ENCODE measurements around the gene HIPK2.
A peak's percentile ranks its signal among the peaks of the same experiment; 100 is the strongest.

Gene HIPK2

DNA sequence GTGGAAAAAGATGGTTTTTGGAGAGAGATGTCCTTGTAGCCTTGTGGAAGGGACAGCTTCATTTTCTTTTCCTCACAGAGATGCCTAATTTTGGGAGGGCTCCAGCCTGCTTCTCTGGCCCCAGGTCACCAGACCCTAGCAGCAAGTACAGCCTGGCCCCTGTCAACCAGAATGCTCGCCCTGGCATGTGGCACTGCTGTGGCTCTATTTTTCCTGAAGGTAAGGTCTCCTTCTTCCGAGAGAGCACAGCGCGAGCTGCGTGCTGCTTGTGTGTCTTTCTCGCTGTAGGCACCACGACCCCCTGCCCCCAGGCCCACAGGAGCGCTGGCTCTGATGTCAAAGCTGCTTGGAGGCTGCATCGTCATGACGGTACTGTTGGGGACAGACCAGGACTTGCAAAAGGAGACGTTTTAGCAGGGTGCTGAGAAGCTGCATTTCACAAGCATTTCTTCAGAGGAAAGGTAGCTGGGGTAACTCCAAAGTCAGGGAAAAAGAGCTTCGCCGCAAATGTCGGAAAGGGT, 195.6 kb downstream of the HIPK2 start:
- DNase-seq: no peak

DNA sequence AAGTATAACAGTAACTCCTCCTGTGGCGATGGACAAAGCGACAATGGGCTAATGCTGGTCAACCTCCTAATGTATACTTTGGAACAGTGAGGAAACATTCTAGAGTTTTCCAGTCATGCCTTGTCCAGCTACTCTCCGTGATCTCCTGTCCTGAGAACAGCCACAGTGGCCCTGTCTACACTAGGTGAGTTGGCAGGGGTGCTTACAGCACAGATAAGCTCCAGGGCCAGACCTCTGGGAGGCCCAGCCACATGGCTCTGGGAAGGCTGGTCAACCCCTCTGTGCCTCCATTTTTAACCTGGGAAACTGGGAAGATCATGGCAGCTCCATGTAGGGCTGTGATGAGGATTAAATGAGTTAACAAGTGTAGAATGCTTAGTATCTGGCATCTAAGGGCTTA, 197.4 kb downstream of the HIPK2 start:
- no peak for DNase-seq

DNA sequence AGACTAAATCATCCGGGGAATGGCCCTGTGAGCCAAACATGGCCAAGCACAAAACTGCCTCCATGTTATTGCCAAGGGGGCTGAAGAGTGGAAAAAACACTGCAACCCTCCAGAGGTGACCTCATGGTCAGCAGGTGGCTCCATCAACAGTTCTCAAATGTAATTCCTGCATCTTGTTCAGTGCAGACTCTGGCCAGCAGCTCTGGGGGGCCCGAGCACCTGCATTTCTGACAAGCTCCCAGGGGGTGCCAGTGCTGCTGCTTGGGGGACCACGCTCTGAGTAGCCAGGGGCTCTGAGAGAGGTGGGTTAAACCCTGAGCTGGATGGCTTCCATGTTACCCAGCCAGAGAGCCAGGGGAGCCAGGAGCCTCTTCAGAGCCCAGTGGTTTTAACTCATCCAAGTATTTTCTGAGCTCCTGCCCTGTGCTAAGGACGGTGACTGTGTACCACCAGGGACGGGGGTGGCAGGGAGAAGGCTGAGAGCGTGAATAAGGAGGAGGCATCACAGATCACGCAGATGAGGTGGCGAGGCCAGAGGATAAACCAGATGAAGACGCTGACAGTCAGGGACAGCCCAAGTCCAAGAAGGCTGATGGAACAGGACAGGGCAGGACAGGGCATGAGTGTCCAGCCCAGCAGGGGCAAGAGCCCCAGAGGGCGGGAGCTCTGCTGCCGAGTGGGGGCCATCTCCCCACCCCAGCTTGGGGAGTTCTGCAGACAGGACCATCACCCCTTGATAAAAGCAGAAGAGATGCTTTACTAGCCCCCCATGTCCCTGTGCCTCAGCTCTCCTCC, 201.4 kb downstream of the HIPK2 start:
- no peak for DNase-seq

DNA sequence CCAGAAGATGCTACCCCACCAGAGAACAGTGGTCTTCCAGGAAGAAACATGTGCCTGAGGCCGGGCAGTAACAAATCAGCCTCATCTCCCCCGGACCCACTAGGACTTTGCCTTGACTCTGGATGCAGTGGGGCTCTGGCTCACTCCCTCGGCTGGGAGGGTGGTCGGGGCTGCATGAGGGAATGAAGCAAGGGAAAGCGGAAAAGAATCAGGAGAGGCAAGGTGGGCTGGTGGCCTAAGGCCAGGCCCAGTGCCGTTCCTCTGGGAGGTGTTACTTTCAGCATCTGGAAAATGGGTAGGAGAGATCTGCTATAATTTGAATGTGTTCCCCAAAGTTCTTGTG, 202.5 kb downstream of the HIPK2 start:
- no peak for DNase-seq

DNA sequence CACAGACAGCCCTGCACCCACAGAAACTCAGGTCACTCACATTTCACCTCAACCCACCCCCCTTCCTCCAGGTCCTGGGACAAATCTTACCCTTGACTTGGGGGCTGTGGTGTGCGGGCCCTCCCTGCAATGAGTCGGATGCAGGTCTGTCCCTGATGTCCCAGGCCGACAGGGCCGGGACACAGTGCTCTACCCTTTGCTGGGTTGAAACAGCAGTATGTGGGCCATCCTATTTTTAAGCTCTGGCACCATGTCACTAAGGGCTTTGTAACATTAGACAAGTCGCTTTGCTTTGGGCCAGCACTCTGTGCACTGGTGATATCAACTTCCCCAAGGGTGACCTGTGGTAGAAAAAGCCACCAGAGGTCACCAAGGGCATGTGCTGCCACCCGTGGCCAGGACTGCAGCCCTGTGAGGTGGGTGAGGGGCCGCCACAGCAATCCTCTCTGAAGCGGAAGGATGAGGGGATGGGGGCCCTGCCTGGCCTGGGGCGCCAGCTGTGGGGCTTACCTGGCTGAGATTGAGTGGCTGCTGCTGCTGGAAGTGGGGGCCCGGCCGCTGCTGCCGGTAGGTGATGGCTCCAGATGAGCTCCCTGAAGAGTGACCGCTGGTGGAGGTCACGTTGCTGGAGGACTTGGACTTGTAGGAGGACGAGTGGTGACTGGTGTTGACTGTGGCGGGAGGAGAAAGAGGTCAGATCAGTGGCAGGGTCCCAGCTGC, 203.0 kb downstream of the HIPK2 start:
- no peak for DNase-seq

DNA sequence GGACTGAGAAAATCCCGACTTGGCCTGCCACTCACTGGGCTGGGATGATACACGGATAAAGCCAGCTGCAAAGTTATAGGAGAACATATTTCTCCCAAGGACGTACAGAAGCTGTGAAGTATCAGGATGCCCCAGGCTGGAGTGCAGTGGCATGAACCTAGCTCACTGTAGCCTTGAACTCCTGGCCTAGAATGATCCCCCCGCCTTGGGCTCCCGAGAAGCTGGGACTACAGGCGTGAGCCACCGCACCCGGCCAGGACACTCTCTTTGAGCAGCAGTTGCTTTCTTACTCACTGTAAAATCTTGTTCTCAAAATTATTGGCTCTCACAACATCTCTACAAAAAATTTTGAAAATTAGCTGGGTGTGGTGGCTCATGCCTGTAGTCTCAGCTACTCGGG, 203.9 kb downstream of the HIPK2 start:
- DNase-seq: no peak

DNA sequence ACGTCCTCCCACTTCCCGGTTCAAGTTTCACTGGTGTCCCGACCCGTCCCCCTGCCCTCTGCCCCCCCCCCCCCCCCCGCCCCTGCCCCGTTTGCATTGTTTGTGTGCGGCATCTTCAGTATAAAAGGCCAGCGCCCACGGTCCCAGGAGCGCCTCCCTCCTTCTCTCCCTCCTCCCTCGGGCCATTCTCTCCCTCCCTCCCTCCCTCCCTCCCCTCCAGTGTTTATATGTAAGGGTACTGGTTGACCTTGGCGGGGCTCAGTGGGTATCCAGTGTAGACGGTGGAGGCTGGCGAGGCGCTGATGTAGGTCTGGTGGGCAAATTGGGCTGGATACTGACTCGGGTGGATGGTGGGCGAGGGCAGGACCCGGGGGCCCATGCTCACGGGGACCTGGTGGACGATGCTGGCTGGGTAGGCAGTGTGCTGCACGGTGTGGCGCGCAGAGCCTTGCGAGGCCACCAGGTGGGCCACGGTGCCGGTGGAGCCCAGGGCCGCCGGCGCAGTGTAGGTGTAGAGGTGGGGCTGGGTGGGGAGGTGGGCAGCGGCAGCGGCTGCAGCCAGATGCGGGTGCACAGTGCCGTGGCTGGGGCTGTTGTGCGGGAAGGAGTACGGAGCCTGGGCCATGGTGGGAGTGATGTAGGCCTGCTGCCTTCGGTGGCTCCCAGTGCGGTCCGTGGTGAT, 205.0 kb downstream of the HIPK2 start:
- no peak for DNase-seq

DNA sequence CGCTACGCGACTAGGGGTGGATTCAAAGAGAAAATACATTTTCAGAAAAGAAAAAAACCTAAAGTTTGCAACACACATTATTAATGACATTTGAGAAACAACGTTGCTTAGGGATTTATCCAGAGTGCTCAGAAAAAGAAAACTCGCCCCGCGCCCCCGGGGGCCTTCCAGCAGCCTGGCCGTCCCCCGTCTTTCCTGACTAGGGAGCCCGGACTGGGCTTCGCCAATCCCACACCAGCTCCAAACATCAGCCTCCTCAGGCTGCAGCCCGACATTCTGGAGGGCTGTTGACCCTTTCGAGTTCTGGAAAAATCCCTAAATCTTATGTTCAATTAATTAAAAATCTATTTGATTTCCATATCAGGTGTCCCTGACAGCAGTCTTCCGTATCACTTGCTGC, 205.7 kb downstream of the HIPK2 start:
- no peak for DNase-seq

DNA sequence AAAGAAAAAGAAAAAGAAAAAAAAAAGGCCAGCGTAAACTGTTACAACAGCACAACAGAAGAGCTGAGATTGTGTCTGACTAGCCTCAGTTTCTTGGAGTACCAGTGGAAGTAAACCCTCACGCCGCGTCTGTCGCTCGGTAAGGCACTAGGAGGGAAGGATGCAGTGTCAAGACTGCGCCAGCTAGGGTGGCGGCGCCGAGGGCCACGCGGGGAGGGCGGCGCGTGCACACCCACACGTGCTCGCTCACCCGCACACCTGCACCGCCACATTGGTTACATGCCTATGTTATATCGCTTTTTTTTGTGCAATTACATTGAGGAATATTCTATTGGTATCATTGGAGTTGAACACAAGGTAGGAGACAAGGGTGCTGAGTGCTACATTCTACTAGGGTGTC, 206.1 kb downstream of the HIPK2 start:
- no peak for DNase-seq

DNA sequence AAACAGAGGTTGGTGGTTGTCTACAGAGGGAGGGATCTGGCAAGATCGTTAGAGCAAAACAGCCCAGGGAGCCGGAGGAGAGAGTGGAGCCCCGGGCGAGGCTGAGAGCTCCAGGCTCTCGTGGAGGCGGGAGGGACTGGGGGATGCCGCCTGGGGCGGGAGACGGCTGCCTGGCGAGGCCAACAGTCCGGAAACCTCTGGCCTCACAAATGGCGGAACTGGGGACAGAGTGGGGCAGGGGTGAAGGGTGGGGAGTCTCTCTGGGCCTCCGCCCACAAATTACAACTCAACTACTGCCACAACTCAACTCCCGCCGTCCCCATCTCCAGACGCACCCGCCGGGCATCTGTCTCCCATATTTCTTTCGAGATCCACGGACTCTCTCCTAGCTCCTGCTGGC, 206.6 kb downstream of the HIPK2 start:
- no peak for DNase-seq

DNA sequence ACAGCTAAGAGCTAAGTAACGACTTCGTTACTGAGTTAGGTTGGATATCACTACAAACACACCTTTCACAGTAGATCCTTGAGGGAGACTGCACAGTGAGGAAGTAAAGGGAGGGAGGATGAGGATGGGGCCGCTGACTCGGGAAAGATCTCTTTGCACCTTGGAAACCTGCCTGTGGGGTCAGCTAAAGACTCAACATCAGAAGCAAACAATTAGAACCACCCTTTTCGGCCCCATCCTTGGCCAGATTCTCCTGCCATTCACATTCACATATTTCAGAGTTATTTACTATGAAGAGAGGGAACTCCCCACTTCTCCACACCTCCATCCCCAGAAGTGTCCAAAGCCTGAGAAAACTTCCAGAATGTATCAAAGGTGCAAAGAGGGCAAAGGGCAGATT, 207.2 kb downstream of the HIPK2 start:
- DNase-seq: no peak

DNA sequence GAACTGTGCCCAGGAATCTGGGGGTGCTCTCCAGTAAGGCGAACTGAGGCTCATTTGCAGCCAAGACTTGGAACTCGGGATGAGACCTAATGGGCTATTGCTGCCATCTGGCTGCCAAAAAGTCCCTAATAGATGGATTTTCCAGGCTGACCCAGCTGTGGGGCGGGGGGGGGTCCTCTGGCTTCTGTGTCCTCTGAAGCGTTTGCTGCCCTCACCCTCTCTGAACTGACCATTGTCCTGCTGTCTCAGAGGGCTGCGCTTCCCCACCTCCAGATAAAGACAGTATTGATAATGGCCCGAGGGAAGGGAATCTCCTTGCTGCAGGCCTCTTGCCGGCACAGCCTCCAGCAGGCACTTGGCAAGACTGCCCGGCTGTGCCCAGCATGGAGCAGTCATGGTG, 207.7 kb downstream of the HIPK2 start:
- DNase-seq: no peak

DNA sequence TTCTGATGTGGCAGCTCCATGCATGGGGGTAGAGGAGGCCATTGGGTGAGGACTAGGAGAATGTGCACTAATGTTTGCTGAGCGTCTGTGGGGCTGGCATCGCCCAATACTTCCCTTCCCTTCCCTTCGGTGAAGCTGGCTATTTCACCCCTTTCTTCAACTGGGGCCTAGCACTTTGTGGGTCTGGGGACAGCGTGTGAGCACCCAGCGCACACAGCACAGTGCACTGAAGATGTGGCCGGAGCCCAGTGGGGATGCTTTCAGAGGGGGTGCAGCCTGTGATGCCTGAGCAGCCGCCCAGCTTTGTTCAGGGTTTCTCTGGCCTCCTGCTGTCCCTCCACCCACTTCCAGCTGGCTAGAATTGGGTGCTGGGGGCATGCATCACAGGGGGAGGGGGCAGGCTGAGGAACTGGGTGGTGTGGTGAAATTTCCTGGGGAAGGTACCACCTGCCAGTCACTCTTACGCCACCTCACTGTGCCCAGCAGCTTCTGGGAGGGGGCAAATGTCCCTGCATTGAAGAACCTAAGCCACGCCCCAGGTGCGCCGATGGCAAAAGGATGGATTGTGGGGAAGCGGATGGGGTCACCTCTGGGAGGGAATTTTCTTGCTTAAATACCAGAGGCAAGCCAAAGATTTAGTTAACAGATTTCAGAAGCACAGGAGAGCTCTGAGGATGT, 208.8 kb downstream of the HIPK2 start:
- no peak for DNase-seq

DNA sequence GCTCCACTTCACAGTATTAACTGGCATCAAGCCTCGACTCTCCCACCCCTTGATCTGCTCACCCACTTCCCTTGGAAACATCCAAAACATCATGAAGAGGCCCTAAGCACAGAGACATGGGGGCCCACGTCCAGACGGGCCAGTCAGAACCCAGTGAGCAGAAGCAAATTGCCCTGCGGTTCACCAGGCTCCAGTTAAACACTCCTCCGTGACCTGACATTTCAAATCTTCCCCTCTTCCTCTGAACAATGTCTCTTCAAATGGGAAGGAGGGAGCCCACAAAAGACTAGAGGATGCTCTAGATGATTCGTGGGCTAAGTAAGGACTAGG, 209.5 kb downstream of the HIPK2 start:
- DNase-seq: no peak

DNA sequence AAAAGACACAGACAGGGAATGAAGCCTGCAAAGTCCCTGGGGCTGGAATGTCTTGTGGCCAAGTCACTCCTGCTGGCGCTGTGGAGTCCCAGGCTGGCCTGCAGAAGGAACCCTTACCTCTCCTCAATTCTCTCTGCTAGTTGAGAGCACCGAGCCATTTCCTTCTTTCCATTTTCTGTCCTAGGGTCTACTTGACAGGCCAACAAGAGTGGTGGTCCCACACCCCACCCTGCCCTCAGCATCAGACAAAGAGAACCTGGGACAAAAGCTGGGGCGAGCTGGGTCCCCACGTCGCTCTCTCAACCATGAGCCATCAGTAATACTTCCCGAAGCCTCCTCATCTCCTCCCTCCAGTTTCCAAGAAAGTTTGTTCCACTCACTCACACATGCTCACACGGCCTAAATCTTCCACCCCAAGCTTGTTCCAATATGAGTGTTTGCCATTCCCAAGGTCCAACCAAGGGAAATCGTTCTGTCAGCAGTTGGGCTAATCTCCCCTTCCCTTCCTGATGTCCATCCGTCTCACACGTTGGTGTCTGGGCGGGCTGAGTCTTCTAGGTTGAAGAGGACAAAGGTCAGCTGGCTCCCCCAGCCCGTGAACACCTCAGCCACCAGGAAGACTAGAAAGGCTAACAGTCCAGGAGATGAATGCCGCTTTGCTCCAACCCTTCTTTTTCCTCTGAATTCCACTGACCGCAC, 210.0 kb downstream of the HIPK2 start:
- no peak for DNase-seq

DNA sequence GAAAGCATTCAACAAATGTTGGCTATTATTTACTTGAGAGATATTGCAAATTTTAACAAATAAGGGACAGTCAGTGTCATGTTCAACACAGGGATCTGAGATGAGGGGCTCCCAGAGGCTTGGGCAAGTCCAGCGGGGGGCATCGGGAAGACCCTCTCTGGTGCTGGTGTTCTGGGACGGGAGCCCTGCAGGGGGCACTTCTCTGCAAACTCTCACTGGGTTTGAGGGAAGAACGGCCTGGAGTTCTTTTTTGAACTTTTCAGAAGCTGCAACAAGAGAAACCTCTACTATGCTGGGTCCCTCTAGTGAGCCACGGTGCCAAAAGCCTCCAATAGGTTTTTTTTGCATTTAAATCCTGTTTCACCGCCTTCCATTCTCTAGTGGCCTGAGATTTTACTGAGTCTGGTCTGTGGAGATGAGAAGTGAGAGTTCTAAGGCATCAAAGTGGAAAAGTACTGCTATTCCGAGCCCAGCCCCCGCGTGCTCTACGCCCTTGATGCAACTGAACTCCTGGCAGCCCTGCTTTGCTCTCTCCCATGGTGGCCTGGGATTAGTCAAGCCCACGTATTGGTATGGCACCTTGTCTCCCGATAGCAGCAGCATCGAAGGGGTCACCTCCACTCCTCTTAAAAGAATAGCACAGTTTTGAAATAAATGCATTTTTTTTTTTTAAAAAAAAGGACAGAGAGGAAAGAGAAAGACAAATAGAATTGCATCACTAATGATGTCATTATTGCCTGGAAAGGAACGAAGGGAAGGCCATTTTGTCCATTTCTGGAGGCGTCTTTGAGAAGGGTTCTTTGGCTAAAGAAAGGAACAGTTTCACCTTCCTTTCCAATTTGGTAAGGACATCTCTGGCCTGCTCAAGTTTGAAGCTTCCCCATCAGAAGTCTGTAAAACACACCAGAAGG, 210.8 kb downstream of the HIPK2 start:
- no peak for DNase-seq

DNA sequence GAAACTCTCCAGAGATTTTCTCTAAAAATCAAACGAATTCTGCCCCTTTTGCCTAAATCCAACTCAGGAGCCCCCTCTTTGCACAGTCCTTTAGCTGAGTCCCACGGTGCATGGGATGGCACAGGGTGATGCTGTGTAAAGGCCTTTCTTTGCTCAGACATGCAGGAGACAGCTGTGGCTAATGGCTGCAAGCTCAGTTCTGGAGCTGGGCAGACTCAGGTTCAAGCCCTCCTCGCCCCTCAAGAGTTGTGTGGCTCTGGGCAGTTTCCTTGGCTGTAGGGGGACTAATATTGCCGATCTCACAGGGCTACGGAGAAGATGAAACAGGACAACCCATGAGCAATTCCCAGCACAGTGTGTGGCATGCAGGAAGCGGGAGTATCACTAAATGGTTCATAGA, 211.7 kb downstream of the HIPK2 start:
- no peak for DNase-seq

DNA sequence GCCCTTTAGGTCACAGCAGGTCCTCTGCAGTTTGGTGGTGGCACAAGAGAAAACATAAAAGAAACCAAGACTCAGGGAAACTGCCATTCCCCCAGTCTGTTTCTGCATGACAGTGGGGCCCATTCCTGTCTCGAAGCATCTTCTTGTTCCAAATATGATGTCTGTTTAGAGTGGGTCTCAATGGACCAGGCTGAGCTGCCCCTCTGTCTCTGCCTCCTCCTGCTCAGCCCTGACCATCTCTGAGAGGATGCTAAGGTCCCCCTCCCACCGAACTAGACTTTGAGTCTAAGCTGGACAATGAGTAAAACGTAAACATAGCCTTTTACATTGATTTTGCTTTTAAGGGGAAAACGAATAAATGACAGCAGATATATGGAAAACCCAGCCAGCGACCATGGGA, 213.9 kb downstream of the HIPK2 start:
- no peak for DNase-seq

DNA sequence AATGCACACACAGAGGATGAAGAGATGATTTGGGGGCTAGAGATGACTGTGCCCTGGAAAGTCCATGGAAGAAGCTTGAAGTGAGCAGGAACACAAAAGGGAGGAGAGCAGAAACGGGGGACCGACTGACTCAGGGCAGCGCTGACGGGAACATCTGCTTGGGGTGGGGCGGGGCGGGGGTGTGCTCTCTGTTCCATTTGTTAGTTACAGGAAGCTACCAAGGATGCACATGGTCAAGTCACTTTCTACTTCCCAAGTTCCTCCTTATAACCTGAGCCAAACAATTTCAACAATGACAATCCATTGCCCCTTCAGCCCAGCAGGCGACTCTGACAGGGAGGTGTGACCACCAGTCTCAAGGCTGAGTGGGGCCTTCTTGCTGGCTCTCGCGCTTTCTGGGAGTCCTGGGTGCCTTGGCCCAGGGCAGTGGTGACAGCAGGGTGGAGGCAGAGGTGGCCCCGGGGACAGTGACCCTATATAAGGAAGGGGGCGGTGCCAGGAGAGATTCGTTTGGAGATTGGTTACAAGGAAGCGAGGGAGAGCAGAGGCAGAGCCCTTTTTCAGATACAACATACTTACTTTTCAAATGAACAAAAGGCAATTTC, 214.7 kb downstream of the HIPK2 start:
- no peak for DNase-seq

DNA sequence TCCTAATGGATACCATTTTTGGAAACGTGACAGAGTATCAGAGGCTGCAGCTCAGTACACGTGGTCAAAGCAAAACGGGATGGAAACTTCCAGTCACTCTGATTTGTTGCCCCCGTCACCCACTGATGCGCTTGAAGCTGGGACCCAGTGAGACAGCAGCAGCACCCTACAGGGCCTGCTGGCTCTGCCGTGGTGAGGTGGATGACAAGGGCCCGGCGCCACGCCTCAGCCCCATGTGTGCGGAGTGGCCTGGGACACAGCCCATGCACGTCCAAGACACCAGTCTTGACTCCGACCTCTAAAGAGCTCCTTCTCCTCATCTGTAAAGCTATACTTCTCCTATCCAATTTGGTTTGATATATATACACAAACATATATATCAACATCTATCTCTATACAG, 215.3 kb downstream of the HIPK2 start:
- no peak for DNase-seq

DNA sequence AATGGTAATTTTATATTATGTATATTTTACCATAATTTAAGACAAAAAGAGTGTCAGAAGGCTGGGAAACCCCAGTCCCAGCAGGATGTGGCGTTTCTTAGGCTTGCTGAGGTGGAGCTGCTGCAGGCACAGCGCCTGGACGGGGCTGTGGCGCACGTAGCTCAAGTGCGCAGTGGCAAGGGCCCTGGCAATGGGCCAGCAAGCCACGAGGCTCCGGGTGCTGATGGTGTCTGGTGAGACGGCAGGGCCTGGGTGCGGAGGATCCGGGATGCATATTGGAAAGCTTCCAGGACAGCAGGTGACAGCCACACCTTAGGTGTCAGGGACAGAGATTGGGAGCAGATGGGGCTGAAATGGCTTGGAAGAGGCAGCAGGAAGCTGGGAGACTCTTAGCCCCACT, 217.1 kb downstream of the HIPK2 start:
- DNase-seq: peak; percentile 62
